H1 (cell line): ENCODE data around the gene IRF2BP2.

Source experiments
- CTBP2 ChIP-seq: IDR thresholded peaks from 2 replicates; pipeline ENCODE4 v1.7.0; 2011; ENCODE audit warnings: borderline replicate concordance, mild to moderate bottlenecking, moderate library complexity, mixed read lengths, low read length; ENCODE audit not compliant: insufficient read depth, insufficient read length
- EP300 ChIP-seq, 2 experiments: IDR thresholded peaks; 1 replicate in 1 of 2; 2 replicates in 1 of 2; pipeline ENCODE4 v1.6.1; 2011 to 2012; ENCODE audit warnings: low read depth in 2 of 2, low read length in 2 of 2, mild to moderate bottlenecking in 2 of 2, borderline replicate concordance in 1 of 2, inconsistent platforms in 1 of 2, moderate library complexity in 1 of 2
- EZH2 ChIP-seq: fragments of 200-600 bp; sonication (generic); IDR thresholded peaks from 2 replicates; pipeline ENCODE4 v1.7.1; 2012; ENCODE audit warnings: low read depth, mild to moderate bottlenecking, moderate library complexity, low read length, inconsistent platforms; ENCODE audit not compliant: severe bottlenecking
- GABPA ChIP-seq: IDR thresholded peaks from 2 replicates; pipeline ENCODE4 v1.6.1; 2011; ENCODE audit warnings: mild to moderate bottlenecking, low read length, moderate library complexity, borderline replicate concordance; ENCODE audit not compliant: insufficient read depth
- KDM1A ChIP-seq: fragments of 200-600, 300-600 bp; sonication (generic); IDR thresholded peaks from 2 replicates; pipeline ENCODE4 v1.7.1; 2016; ENCODE audit warnings: mild to moderate bottlenecking, low read length, borderline replicate concordance
- POLR2A ChIP-seq, 2 experiments: IDR thresholded peaks; 1 replicate in 1 of 2; 2 replicates in 1 of 2; pipeline ENCODE4 v1.6.1; 2011; ENCODE audit warnings: low read depth in 2 of 2, low read length in 2 of 2, mild to moderate bottlenecking in 2 of 2; ENCODE audit errors: control extremely low read depth in 1 of 2
- RXRA ChIP-seq: IDR thresholded peaks from 2 replicates; pipeline ENCODE4 v1.6.1; 2011; ENCODE audit warnings: low read depth, mild to moderate bottlenecking, low read length, moderate library complexity; ENCODE audit not compliant: insufficient read depth
- SP2 ChIP-seq: IDR thresholded peaks from 2 replicates; pipeline ENCODE4 v1.6.1; 2012; ENCODE audit warnings: mild to moderate bottlenecking, low read length, inconsistent platforms
- TBP ChIP-seq: IDR thresholded peaks from 2 replicates; pipeline ENCODE4 v1.6.1; 2011; ENCODE audit warnings: low read depth, low read length, improper control_type of control experiment
- TCF12 ChIP-seq: IDR thresholded peaks from 2 replicates; pipeline ENCODE4 v1.6.1; 2011; ENCODE audit warnings: low read depth, mild to moderate bottlenecking, low read length
- ZNF274 ChIP-seq: IDR thresholded peaks from 2 replicates; pipeline ENCODE4 v1.7.0; 2012; ENCODE audit warnings: low read length, borderline replicate concordance; ENCODE audit errors: extremely low read depth
- TF ChIP-seq, protein P1 (sequence below): fragments of 300-600 bp; sonication (generic); IDR thresholded peaks from 2 replicates; pipeline ENCODE4 v1.7.1; 2012; ENCODE audit warnings: low read length, moderate library complexity, mild to moderate bottlenecking, inconsistent platforms; ENCODE audit not compliant: insufficient replicate concordance
- TF ChIP-seq, protein P2 (sequence below), 3 experiments: IDR thresholded peaks; 1 replicate in 2 of 3; 2 replicates in 1 of 3; pipeline versions ENCODE4 v1.5.1 to v1.6.1; 2011; ENCODE audit warnings: low read length in 3 of 3, mild to moderate bottlenecking in 3 of 3, inconsistent platforms in 2 of 3, low read depth in 1 of 3, moderate library complexity in 1 of 3; ENCODE audit not compliant: insufficient read depth in 1 of 3; ENCODE audit errors: control extremely low read depth in 1 of 3
- TF ChIP-seq, protein P3 (sequence below): IDR thresholded peaks from 2 replicates; pipeline ENCODE4 v1.6.1; 2012; ENCODE audit warnings: inconsistent platforms

DNA sequence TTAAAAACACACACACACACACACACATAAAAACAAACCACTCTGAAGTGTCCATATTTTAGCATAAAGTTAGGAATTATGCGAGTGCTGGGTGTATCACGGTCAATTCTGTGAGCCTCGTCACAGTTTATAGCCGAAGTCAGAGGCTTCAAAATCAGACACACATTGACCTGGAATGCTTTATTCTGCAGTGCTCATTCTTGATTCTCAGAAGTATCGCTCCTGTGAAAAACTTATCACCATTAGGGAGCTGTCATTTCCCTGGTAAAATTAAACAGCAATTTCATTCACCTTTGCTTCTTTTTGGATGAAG lies 8.7 kb upstream of the IRF2BP2 start:
- TF ChIP-seq EP300 (IDR thresholded peaks at IDR 0.05; ENCODE audit: borderline replicate concordance in 1 of 2, low read depth in 2 of 2, low read length in 2 of 2) (no peak), GABPA (no peak), TBP (no peak), SP2 (no peak), RXRA (no peak), CTBP2 (no peak), KDM1A (no peak), POLR2A (IDR thresholded peaks at IDR 0.05; ENCODE audit: control extremely low read depth in 1 of 2, low read depth in 2 of 2, low read length in 2 of 2) (no peak), EZH2 (no peak), TCF12 (no peak), ZNF274 (no peak)
- TF ChIP-seq, protein P1, sequence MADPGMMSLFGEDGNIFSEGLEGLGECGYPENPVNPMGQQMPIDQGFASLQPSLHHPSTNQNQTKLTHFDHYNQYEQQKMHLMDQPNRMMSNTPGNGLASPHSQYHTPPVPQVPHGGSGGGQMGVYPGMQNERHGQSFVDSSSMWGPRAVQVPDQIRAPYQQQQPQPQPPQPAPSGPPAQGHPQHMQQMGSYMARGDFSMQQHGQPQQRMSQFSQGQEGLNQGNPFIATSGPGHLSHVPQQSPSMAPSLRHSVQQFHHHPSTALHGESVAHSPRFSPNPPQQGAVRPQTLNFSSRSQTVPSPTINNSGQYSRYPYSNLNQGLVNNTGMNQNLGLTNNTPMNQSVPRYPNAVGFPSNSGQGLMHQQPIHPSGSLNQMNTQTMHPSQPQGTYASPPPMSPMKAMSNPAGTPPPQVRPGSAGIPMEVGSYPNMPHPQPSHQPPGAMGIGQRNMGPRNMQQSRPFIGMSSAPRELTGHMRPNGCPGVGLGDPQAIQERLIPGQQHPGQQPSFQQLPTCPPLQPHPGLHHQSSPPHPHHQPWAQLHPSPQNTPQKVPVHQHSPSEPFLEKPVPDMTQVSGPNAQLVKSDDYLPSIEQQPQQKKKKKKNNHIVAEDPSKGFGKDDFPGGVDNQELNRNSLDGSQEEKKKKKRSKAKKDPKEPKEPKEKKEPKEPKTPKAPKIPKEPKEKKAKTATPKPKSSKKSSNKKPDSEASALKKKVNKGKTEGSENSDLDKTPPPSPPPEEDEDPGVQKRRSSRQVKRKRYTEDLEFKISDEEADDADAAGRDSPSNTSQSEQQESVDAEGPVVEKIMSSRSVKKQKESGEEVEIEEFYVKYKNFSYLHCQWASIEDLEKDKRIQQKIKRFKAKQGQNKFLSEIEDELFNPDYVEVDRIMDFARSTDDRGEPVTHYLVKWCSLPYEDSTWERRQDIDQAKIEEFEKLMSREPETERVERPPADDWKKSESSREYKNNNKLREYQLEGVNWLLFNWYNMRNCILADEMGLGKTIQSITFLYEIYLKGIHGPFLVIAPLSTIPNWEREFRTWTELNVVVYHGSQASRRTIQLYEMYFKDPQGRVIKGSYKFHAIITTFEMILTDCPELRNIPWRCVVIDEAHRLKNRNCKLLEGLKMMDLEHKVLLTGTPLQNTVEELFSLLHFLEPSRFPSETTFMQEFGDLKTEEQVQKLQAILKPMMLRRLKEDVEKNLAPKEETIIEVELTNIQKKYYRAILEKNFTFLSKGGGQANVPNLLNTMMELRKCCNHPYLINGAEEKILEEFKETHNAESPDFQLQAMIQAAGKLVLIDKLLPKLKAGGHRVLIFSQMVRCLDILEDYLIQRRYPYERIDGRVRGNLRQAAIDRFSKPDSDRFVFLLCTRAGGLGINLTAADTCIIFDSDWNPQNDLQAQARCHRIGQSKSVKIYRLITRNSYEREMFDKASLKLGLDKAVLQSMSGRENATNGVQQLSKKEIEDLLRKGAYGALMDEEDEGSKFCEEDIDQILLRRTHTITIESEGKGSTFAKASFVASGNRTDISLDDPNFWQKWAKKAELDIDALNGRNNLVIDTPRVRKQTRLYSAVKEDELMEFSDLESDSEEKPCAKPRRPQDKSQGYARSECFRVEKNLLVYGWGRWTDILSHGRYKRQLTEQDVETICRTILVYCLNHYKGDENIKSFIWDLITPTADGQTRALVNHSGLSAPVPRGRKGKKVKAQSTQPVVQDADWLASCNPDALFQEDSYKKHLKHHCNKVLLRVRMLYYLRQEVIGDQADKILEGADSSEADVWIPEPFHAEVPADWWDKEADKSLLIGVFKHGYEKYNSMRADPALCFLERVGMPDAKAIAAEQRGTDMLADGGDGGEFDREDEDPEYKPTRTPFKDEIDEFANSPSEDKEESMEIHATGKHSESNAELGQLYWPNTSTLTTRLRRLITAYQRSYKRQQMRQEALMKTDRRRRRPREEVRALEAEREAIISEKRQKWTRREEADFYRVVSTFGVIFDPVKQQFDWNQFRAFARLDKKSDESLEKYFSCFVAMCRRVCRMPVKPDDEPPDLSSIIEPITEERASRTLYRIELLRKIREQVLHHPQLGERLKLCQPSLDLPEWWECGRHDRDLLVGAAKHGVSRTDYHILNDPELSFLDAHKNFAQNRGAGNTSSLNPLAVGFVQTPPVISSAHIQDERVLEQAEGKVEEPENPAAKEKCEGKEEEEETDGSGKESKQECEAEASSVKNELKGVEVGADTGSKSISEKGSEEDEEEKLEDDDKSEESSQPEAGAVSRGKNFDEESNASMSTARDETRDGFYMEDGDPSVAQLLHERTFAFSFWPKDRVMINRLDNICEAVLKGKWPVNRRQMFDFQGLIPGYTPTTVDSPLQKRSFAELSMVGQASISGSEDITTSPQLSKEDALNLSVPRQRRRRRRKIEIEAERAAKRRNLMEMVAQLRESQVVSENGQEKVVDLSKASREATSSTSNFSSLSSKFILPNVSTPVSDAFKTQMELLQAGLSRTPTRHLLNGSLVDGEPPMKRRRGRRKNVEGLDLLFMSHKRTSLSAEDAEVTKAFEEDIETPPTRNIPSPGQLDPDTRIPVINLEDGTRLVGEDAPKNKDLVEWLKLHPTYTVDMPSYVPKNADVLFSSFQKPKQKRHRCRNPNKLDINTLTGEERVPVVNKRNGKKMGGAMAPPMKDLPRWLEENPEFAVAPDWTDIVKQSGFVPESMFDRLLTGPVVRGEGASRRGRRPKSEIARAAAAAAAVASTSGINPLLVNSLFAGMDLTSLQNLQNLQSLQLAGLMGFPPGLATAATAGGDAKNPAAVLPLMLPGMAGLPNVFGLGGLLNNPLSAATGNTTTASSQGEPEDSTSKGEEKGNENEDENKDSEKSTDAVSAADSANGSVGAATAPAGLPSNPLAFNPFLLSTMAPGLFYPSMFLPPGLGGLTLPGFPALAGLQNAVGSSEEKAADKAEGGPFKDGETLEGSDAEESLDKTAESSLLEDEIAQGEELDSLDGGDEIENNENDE = no peak
- TF ChIP-seq, protein P2, sequence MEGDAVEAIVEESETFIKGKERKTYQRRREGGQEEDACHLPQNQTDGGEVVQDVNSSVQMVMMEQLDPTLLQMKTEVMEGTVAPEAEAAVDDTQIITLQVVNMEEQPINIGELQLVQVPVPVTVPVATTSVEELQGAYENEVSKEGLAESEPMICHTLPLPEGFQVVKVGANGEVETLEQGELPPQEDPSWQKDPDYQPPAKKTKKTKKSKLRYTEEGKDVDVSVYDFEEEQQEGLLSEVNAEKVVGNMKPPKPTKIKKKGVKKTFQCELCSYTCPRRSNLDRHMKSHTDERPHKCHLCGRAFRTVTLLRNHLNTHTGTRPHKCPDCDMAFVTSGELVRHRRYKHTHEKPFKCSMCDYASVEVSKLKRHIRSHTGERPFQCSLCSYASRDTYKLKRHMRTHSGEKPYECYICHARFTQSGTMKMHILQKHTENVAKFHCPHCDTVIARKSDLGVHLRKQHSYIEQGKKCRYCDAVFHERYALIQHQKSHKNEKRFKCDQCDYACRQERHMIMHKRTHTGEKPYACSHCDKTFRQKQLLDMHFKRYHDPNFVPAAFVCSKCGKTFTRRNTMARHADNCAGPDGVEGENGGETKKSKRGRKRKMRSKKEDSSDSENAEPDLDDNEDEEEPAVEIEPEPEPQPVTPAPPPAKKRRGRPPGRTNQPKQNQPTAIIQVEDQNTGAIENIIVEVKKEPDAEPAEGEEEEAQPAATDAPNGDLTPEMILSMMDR (IDR thresholded peaks at IDR 0.05; ENCODE audit: control extremely low read depth in 1 of 3, insufficient read depth in 1 of 3, low read depth in 1 of 3, low read length in 3 of 3) = no peak
- TF ChIP-seq, protein P3, sequence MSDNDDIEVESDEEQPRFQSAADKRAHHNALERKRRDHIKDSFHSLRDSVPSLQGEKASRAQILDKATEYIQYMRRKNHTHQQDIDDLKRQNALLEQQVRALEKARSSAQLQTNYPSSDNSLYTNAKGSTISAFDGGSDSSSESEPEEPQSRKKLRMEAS = no peak
